Stimulated activated CD8-positive, alpha-beta memory T cell treated with anti-CD3 and anti-CD28 coated beads, Interleukin-7, amount 100 ng/mL, for 48 hours (primary cell): ENCODE results near the gene GFPT1.

Experiments used
- DNase-seq, 2 donors: peaks; one replicate each; pipeline ENCODE4 v3.0.0-alpha.2; 2020; ENCODE audit warnings: low read depth in 1 of 2; ENCODE audit errors: extremely low read depth in 1 of 2

GFPT1 gene

DNA sequence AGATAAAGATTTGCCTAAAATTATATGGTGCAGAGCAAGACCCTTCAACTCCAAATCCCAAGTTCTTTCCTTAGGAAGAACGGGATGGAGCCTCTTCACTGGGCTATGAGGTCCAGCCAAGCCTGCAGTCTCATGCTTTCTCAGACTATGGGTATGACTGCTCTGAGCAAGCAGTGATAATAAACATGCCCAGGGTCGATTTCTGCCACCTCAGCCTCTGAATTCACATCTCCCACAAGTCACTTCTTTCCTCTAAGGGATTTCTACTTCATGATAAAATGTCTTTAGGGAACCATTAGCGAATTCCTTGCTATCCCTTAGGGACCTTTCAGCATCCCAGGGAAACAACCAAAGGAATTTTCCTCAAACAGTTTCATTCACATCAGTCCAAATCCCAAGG lies 94.8 kb downstream of the GFPT1 start:
- DNase-seq: no peak

- DNase-seq: no peak
Measured at GRCh38 chr2:69291721-69292120, 95.3 kb downstream of the GFPT1 start.

DNA sequence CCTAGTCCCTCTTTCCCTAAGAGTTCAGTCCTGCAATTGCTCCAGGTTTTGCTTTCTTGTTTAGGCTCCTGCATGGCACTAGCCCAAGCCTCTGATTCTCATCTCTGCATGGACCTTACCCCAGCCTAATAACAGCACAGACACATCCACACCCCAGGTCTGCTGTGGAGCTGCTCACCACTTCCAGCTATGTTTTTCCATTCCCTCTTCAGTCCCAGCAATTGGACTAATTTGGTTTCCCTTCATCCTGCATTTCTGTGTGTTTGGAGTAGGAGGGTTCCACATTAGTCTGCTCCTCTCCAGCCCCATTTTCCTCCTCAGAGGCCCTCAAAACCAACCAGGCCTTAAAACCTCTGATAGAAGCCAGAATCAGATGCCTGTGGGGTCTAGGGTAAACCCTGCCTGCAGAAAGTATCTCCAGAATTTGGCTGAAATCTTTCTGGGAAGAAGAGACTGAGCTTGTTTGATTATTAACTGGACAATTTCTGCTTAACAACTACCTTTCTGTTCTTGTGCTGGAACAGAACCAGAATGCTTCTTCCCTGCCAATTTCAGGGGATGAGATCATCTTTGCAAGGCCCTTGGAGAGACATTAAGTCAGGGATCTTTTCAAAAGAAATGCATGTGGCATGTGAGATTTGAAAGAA lies 95.9 kb downstream of the GFPT1 start:
- DNase-seq: no peak

- no peak for DNase-seq
Measured at GRCh38 chr2:69288429-69288828, 98.6 kb downstream of the GFPT1 start.

DNA sequence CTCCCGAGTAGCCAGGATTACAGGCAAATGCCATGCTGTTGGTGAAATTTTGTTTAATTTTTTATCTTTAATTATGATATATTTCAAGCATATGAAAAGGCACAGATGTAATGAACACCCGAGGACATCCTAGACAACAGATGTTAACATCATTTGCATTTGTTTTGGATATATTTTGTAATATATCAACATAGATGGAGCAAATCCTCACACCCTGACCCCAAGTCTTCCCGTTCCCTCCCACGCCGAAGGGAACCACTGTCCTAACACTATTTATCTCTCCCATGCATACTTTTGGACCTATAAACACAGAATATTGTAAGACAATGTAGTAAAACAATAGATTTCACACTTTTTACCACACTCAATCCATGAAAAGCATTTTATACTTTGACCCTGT lies 99.5 kb downstream of the GFPT1 start:
- DNase-seq: no peak

DNA sequence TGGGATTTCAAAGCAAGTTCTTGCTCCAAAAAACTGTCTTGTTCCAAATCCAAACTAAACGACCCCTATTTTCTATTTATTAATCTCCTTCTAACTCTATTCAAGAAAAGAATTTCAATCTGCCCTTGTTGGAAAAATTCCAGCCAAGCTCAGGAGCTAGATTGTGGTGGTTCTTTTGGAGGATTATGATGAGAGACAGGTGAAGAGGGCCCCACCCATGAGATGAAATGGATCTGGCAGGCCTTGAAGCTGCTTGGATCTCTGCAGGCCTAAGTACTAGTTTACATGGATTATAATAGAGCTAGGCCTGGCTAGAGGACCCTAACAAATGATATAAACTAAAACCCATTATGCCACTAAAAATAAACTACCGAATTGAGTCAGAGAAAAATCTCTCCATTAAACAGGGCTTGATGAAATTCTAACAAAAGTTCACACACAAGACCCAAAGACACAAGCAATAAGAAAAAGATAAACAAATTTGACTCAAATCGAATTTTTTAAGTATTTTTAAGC lies 101.6 kb downstream of the GFPT1 start:
- no peak for DNase-seq

GRCh38 chr2:69280796-69281412 lies 106.1 kb downstream of the GFPT1 start:
- DNase-seq: no peak

GRCh38 chr2:69279931-69280681 lies 106.9 kb downstream of the GFPT1 start:
- DNase-seq: no peak

DNA sequence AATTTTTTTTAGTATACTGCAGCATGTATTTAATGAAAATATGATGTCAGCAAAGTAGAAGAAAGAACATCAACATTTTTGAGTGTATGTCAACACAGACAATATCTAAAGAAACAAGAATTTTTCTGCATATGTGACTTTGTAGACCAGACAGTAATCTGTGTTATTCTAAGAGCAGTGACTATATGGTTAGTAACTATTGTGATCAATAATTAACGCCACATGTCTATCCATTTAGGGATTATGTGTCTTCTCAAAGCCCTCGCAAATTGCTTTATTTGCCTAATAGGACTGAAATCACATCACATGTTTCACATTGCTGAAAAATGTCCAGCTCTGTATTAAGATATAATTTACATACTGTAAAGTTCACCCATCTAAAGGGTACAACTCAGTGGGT lies 107.8 kb downstream of the GFPT1 start:
- DNase-seq: no peak

GRCh38 chr2:69278366-69278765 lies 108.7 kb downstream of the GFPT1 start:
- DNase-seq: no peak

DNA sequence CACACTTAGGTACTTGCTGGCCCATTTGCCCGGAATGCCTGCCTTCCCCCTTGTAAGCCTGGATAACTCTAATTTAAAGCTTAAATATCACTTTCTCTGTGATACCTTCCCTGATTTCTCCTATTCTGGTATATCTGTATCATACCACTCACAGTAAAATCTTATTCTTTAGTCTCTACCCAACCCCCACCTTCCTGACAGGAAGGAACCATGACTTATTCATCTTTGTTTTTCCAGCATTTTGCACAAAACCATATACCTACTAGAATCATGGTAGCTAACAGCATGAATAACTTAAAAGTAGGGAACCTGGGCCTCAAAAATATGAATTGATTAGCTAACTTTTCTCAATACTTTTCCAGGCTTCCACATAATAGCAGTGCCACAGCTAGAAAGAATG lies 111.5 kb downstream of the GFPT1 start:
- DNase-seq: no peak

GRCh38 chr2:69272803-69273471 lies 114.1 kb downstream of the GFPT1 start:
- no peak for DNase-seq

- no peak for DNase-seq
Measured at GRCh38 chr2:69271831-69272257, 115.2 kb downstream of the GFPT1 start.
